Lower leg skin (tissue), 4 donors: ENCODE measurements around the gene PCDH15. TPM values are rescaled to one million over a fixed set of nuclear protein-coding genes. Genes with fewer than 3 reads are reported as not detected.

Experiments
- DNase-seq, 2 donors: peaks; one replicate each; pipeline ENCODE4 v3.0.0-alpha.2; 2019; ENCODE audit warnings: low spot score in 2 of 2
- H3K4me3 ChIP-seq: fragments of 200-600 bp; sonication (generic); 2 replicates; pipeline ENCODE4 v1.5.1; 2017; ENCODE audit warnings: mild to moderate bottlenecking, low read depth; ENCODE audit not compliant: poor library complexity, severe bottlenecking
- CTCF ChIP-seq, 3 donors: fragments of 450-650 bp; IDR thresholded peaks; one replicate each; pipeline ENCODE4 v1.5.1; 2016; ENCODE audit warnings: antibody characterized with exemption in 3 of 3, mild to moderate bottlenecking in 3 of 3, moderate library complexity in 2 of 3
- POLR2A ChIP-seq, 2 donors: fragments of 450-650 bp; IDR thresholded peaks; one replicate each; pipeline ENCODE4 v1.6.1; 2016 to 2017; ENCODE audit warnings: antibody characterized with exemption in 2 of 2, mild to moderate bottlenecking in 1 of 2, moderate library complexity in 1 of 2
- WGBS, 2 donors: methylation state at CpG; one replicate each; pipeline ENCODE4 v1.1.5; 2018; 5-methylcytosine and 5-hydroxymethylcytosine counted together
- intact Hi-C: fragments of 100-400 bp; cut with DNase I; formaldehyde crosslinking; loops from one replicate; pipeline ENCODE4 v1.15.0; 2023; ENCODE audit warnings: low total_unique reads
- total RNA-seq, 4 donors: library from RNA; depleted of rRNA; stranded (reverse); fragments of >200 nt; gene quantifications; one replicate each; pipeline ENCODE4 v1.1.0, GENCODE V29; 2016

PCDH15 gene
- total RNA-seq, 4 donors from 2014 or later = not detected

- TF ChIP-seq POLR2A (IDR thresholded peaks at IDR 0.05) (no peak), CTCF (IDR thresholded peaks at IDR 0.05) (no peak)
- 91 to 100% methylated on average over 3 of the region's 5 CpGs for WGBS, 2 donors
- no peak for DNase-seq
- intact Hi-C loops = no loop called here
- H3K4me3 ChIP-seq = no peak overlapping the region
Observed at GRCh38 chr10:54064215-54064614, 736.8 kb downstream of the PCDH15 start.

GRCh38 chr10:54063514-54063913, 737.5 kb downstream of the PCDH15 start:
- no peak for DNase-seq
- no peak overlapping the region for H3K4me3 ChIP-seq
- WGBS, 2 donors = 90 to 92% methylated on average over 14 of the region's 14 CpGs
- TF ChIP-seq CTCF (IDR thresholded peaks at IDR 0.05) = no peak
- no peak for TF ChIP-seq POLR2A (IDR thresholded peaks at IDR 0.05)
- intact Hi-C loops = no loop called here

- intact Hi-C loops = no loop called here
- H3K4me3 ChIP-seq = no peak overlapping the region
- no peak for TF ChIP-seq POLR2A (IDR thresholded peaks at IDR 0.05)
- no peak for TF ChIP-seq CTCF (IDR thresholded peaks at IDR 0.05)
- no peak for DNase-seq
- 88 to 93% methylated on average over 5 of the region's 5 CpGs for WGBS, 2 donors
Observed at GRCh38 chr10:54060572-54060971, 740.5 kb downstream of the PCDH15 start.

GRCh38 chr10:54057357-54057756, 743.7 kb downstream of the PCDH15 start:
- WGBS, 2 donors = 89 to 95% methylated on average over 2 of the region's 2 CpGs
- no peak for TF ChIP-seq CTCF (IDR thresholded peaks at IDR 0.05)
- TF ChIP-seq POLR2A (IDR thresholded peaks at IDR 0.05) = no peak
- no peak for DNase-seq
- intact Hi-C loops = no loop called here
- no peak overlapping the region for H3K4me3 ChIP-seq

- 90% methylated on average over 5 of the region's 5 CpGs for WGBS, 2 donors
- no peak overlapping the region for H3K4me3 ChIP-seq
- intact Hi-C loops = no loop called here
- no peak for DNase-seq
- TF ChIP-seq CTCF (IDR thresholded peaks at IDR 0.05) (no peak), POLR2A (IDR thresholded peaks at IDR 0.05) (no peak)
Observed at GRCh38 chr10:54026340-54026739, 774.7 kb downstream of the PCDH15 start.

- intact Hi-C loops = no loop called here
- no peak for DNase-seq
- WGBS, 2 donors = 85 to 94% methylated on average over 1 of the region's 1 CpG
- H3K4me3 ChIP-seq = no peak overlapping the region
- TF ChIP-seq POLR2A (IDR thresholded peaks at IDR 0.05) (no peak), CTCF (IDR thresholded peaks at IDR 0.05) (no peak)
Observed at GRCh38 chr10:54011117-54011516, 789.9 kb downstream of the PCDH15 start.
